AG08396 (cell line): ENCODE results near the gene RNF157.
A peak's percentile ranks its signal among the peaks of the same experiment; 100 is the strongest.
"Not testable (repeated sequence)": the region's sequence is repeated elsewhere in the genome, so short reads cannot be mapped to it uniquely, and the experiment has no call there.

Experiments used
- DNase-seq: peaks from one replicate; pipeline ENCODE4 v3.0.0; 2012; ENCODE audit warnings: low spot score, mixed read lengths

The RNF157 gene

DNA sequence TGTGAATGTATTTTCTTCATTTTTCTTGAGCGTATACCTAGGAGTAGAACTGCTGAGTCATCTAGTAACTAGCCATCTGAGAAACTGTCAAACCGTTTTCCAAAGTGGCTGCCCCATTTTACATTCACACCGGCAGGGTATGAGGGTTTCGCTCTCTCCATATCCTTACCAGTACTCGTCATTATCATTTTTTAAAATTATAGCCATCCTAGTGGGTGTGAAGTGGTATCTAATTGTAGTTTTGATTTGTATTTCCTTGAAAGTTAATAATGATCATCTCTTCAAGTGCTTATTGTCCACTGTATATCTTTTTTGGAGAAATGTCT, 6.0 kb downstream of the RNF157 start:
- no peak for DNase-seq

DNA sequence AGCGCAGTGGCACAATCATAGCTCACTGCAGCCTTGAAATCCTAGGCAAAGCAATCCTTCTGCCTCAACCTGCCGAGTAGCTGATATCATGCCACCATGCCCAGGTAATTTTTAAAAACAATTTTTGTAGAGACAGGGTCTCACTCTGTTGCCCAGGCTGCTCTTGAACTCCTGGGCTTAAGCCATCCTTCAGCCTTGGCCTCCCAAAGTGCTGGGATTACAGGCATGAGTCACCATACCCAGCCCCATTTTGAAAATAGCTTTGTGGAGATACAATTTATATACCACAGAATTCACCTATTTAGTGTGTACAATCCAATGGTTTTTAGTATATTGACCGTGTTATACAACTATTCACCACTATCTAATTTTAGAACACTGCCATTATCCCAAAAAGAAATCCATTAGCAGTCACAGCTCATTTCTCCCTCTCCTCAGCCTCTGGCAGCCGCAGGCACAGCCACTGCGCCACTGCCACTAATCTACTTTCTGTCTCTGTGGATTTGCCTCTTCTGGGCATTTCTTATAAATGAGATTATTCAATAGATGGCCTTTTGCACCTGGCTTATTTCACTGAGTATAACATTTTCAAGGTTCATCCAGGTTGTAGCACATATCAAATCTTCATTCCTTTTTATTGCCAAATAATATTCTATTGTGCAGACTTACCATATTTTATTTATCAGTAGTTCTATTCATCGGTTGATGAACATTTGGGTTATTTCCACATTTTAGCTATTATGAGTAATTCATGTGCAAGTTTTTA, 6.5 kb downstream of the RNF157 start:
- no peak for DNase-seq

- peak; percentile 81 for DNase-seq
These were observed 8.0 kb downstream of the RNF157 start for GRCh38 chr17:76232342-76232741.

- DNase-seq: not testable (repeated sequence)
These were observed 13.5 kb downstream of the RNF157 start for GRCh38 chr17:76226749-76227148.

- DNase-seq: not testable (repeated sequence)
These were observed 14.8 kb downstream of the RNF157 start for GRCh38 chr17:76225373-76226086.

DNA sequence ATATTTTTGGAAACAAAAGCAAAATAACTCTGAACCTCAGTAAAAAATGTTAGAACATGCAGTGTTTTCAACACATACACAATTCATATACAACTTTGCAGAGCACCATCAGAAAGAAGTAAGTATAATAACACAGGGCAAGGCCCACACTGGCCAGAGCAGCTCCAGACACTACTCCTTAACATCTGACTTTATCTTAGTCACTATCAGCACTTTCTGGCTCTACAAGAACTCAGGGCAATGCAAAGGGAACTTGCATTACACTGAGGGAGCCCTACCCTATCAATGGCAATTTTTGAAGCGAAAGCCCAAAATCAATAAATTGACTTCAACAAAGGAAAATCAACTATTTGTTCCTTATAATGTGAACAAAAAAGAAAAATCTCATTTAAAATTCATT, 16.5 kb downstream of the RNF157 start:
- no peak for DNase-seq

DNA sequence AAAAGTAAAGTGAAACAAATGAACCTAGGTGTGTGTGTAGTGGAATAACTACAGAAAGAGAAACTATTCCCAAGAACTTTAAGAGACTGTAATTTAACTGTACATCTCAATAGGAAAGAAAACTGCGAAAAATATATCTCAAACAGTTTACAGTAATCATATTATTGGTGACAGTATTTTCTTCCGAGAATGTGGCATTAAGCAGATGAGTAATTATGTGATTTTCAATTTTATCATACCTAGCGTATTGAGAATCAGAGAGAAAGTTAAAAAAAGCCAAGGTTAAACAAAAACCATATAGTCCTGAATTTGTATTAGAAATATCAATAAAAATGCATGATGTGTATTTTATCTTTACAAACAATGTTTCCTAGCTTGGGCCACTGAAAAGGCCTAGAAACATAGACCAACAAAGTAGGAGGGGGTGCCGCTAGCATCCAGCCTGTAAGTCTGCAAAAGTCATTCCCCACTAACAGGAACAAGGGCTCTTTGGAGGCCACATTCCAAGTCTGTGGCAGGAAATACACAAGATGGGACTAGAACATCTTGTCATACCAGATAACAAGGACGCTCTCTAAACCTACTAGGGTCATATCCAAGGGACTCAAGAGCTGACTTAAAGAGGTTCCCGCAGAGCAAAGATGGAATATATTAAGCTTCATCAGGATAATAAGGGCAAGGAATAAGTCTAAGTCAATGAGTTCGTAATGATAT, 20.5 kb downstream of the RNF157 start:
- DNase-seq: no peak

DNA sequence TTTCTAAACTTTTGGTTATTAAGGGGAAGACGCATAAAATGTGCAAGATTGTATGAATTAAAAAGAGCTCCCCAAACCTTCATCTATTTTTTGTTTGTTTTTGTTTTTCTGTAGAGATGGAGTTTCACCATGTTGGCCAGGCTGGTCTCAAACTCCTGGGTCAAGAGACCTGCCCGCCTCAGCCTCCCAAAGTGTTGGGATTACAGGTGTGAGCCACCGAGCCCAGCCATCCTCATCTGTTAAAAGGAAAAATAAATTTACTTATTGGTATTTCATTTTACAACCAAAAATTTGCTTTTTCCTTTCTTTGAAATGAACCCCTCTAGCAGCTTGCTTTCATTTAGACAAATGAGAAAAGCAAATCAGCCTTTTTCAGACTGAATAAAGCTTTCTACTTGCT, 23.2 kb downstream of the RNF157 start:
- DNase-seq: no peak

GRCh38 chr17:76213491-76213890, 26.8 kb downstream of the RNF157 start:
- DNase-seq: no peak

GRCh38 chr17:76208120-76208519, 32.2 kb downstream of the RNF157 start:
- DNase-seq: no peak

- DNase-seq: no peak
These were observed 32.8 kb downstream of the RNF157 start for GRCh38 chr17:76207275-76208059.

DNA sequence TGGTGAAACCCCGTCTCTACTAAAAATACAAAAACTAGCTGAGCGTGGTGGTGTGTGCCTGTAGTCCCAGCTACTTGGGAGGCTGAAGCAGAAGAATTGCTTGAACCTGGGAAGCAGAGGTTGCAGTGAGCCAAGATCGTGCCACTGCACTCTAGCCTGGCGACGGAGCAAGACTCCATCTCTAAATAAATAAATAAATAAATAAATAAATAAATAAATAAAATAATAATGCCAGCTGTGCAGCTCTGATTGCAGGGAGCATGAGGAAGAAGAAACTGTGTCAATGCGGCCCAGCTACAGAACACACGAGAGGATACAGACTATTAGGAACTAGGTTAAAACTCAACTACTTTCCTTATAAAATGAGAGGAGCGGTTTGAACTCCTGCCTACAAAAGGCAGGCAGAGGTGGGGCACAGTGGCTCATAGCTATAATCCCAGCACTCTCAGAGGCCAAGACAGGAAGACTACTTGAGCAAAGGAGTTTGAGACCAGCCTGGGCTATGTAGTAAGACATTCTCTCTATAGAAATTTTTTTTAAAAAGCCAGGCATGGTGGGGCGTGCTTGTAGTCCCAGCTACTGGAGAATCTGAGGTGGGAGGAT, 34.6 kb downstream of the RNF157 start:
- DNase-seq: not testable (repeated sequence)

- peak; percentile 73 for DNase-seq
These were observed 36.0 kb downstream of the RNF157 start for GRCh38 chr17:76204277-76204676.

GRCh38 chr17:76200354-76200753, 39.9 kb downstream of the RNF157 start:
- DNase-seq: no peak

GRCh38 chr17:76199469-76199868, 40.8 kb downstream of the RNF157 start:
- DNase-seq: no peak

- DNase-seq: no peak
These were observed 41.6 kb downstream of the RNF157 start for GRCh38 chr17:76198702-76199101.

- DNase-seq: no peak
These were observed 42.4 kb downstream of the RNF157 start for GRCh38 chr17:76197911-76198310.

GRCh38 chr17:76196675-76197074, 43.6 kb downstream of the RNF157 start:
- no peak for DNase-seq

GRCh38 chr17:76195281-76196096, 44.8 kb downstream of the RNF157 start:
- no peak for DNase-seq

DNA sequence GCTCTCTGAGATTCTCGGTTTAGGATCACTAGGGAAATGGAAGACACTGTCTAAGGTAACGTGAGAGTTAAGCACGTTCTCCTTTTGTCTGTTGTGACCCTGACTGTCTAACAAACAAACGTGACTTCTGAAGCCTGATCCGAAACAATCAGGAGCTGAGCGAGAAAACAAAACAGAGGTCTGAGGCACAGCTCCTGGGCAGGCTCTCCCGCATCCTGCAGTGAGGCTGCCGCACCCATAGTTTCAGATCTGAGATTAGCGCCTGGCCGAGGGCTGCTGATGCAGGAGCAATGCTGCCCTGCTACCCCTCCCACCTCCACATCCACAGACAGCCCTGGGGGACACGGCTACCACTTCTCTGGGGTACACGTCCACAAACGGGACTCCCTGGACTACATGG, 46.7 kb downstream of the RNF157 start:
- DNase-seq: no peak

- no peak for DNase-seq
These were observed 48.4 kb downstream of the RNF157 start for GRCh38 chr17:76191896-76192295.
